HEK293T (cell line): ENCODE data around the gene SLC6A7.

Experiments
- ARNT ChIP-seq: fragments of 450-650 bp; IDR thresholded peaks from 2 replicates; pipeline ENCODE4 v1.6.1; 2017; ENCODE audit warnings: mild to moderate bottlenecking
- BHLHE40 ChIP-seq: fragments of 450-650 bp; IDR thresholded peaks from 2 replicates; pipeline ENCODE4 v1.6.1; 2016; ENCODE audit warnings: mild to moderate bottlenecking, moderate library complexity, borderline replicate concordance
- FOXA1 ChIP-seq: fragments of 450-650 bp; IDR thresholded peaks from 2 replicates; pipeline ENCODE4 v1.6.1; 2016; ENCODE audit warnings: mild to moderate bottlenecking
- FOXM1 ChIP-seq: fragments of 450-650 bp; IDR thresholded peaks from 2 replicates; pipeline ENCODE4 v1.6.1; 2017; ENCODE audit warnings: mild to moderate bottlenecking, borderline replicate concordance
- L3MBTL2 ChIP-seq: fragments of 450-650 bp; conservative IDR thresholded peaks from 2 replicates; pipeline ENCODE4 v1.6.1; 2016; ENCODE audit warnings: mild to moderate bottlenecking
- SP1 ChIP-seq: fragments of 450-650 bp; IDR thresholded peaks from 2 replicates; pipeline ENCODE4 v1.6.1; 2017
- SUZ12 ChIP-seq: fragments of 450-650 bp; IDR thresholded peaks from 2 replicates; pipeline ENCODE4 v1.6.1; 2016; ENCODE audit warnings: mild to moderate bottlenecking
- ZNF384 ChIP-seq: fragments of 450-650 bp; IDR thresholded peaks from 2 replicates; pipeline ENCODE4 v1.6.1; 2016

- TF ChIP-seq FOXM1, result no peak
- no peak for TF ChIP-seq SP1
- TF ChIP-seq FOXA1, result no peak
- TF ChIP-seq BHLHE40, result no peak
- no peak for TF ChIP-seq SUZ12
- TF ChIP-seq L3MBTL2, result no peak
- no peak for TF ChIP-seq ARNT
- no peak for TF ChIP-seq ZNF384
Measured at GRCh38 chr5:150236313-150236712, 46.5 kb downstream of the SLC6A7 start.
